ENCODE results near the gene GALNTL6.

GALNTL6 gene

DNA sequence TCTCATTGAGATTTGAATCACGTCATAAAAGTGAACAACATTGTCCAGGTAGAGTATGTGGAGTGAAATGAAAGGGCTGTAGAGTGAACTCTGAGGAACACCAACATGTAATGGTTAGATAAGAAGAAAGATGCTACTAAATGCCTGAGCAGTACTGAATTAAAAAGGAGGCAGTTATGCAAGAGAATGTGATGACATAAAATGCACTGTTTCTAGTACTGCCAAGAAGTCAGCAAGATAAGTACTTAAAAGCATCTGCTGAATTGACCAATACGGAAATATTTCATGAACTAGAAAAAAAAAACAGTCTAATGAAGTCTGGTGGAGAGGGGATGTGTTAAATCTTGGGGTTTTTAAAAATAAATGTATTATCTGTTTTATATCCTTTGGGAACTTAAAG is 771.6 kb downstream of the GALNTL6 start:
- DNase-seq, result no peak

GRCh38 chr4:172596206-172596605 is 783.0 kb downstream of the GALNTL6 start:
- no peak for DNase-seq

- DNase-seq, result no peak
Observed at GRCh38 chr4:172599554-172599953, 786.4 kb downstream of the GALNTL6 start.

GRCh38 chr4:172601195-172601594 is 788.0 kb downstream of the GALNTL6 start:
- DNase-seq, result no peak

DNA sequence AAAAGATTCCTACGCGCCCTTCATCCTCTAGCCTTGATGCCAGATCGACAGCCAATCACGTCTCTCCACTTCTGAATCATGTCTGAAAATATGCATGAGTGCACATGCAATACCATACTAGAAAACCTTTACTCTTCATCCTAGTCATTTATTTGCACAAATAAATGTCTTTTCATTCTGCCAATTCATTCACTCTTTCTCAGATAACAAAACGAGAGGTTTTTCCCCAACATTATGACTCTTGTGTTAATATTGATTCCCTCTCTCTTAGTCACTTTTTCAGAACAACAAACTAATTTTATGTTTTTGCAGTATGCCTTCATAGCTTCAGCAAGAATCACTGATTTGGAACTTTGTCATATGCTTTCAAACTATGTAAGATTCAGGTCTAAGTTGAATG is 806.0 kb downstream of the GALNTL6 start:
- DNase-seq, result no peak

DNA sequence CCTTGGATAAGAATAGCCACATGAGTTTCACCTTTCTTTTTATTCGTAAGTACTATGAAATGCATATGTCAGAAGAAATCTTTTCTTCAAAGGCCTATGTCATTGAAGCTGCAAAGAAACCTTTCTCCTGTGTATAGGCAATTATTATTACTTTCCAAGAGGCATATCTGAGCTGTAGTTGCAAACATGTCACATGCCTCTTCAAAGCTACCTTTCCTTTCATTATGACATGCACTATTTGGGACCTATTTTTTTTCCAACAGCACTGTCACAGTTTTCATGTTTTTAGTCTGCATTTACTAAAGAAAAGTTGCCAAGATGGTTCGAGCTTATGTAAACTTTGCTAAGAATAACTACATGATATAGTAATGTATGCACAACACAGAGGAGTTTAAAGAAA is 806.6 kb downstream of the GALNTL6 start:
- no peak for DNase-seq

DNA sequence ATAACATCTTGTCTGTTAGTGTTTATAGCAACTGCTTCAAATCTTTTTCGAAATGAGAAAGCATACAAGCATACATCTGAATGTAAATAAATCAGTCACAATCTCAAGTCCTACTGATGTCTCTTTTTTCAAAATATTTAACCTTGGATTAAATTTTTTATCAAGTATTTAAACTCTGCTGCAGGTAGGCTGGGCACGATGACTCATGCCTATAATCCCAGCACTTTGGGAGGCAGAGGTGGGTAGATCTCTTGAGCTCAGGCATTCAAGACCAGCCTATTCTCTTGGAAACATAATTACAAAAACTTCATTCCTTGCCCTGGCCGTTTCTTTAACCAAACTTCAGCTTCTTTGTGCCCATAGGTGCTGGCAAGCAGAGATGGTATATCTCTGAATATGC is 815.1 kb downstream of the GALNTL6 start:
- no peak for DNase-seq

GRCh38 chr4:172630280-172630679 is 817.1 kb downstream of the GALNTL6 start:
- no peak for DNase-seq

- no peak for DNase-seq
Observed at GRCh38 chr4:172631832-172632231, 818.6 kb downstream of the GALNTL6 start.

DNA sequence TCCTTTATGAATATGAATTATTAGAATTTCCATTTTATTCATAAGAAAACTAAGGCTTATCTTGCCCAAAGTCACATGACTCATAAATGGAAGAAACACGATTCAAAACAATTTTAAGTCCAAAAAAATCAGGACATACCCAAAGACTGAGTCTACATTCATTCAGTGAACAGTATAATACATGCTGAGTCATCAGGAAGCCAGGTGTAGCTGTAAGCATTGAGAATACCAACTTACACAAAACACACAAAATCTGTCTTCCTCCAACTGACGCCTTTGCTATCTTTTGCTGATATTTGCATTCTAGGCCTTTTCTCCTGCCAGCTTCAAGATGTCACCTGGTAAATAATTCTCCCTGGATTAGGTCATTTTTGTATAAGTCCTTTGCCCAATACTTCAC is 835.3 kb downstream of the GALNTL6 start:
- DNase-seq, result no peak

DNA sequence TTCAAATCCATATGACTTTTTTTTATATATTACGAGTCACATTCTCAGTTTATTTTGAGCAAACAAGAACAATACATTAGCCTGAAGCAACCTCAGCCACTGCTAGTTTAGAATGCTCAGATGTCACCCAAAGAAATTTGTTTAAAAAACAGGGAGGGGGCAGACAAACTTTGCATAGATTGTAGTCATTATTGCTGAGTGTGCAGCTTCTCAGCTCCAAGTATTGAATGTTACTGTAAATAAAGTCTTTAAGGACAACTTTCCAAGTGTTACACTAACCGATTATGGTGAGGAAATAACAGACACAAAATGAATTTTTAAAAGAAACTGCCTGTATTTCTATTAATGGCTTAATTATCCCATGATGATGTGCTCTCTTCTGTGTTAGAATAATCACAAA is 835.9 kb downstream of the GALNTL6 start:
- no peak for DNase-seq

GRCh38 chr4:172650758-172651530 is 837.7 kb downstream of the GALNTL6 start:
- no peak for DNase-seq

DNA sequence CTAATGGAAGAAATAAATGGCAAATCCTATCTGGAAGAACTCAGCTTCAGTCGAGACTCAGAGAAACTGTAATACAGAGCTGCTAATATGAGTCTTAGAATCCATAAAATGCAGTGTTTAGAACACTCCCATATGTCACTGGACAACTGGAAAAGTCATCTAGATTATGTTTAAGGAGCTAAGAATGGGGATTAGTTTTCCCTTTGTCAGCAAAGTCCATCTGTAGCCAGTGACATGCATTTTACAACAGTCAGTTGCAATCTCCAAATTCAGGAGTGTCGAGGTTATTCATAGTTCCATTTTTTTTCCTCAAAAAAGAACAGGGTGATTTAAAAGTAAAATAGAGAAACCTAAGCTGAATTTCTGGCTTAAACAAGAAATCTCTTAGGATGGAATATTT is 838.8 kb downstream of the GALNTL6 start:
- no peak for DNase-seq

DNA sequence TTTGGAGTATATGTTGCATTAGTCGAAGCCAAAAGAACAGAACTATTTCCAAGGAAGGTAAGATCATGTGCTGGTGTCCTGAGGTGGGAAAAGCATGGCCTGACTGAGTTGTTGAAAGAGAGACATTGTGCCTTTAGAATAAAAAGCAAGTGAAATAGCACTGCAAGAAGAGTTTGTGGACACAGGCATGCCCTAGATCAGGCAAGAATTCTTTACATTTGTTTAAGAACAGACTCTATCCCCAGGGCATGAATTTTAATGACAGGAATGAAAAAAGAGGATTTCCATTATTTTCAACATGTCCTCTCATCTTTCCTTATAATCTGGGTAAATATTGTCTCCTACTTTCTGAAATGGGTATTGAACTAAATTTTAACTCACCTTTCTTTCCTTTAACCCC is 839.2 kb downstream of the GALNTL6 start:
- DNase-seq, result no peak

DNA sequence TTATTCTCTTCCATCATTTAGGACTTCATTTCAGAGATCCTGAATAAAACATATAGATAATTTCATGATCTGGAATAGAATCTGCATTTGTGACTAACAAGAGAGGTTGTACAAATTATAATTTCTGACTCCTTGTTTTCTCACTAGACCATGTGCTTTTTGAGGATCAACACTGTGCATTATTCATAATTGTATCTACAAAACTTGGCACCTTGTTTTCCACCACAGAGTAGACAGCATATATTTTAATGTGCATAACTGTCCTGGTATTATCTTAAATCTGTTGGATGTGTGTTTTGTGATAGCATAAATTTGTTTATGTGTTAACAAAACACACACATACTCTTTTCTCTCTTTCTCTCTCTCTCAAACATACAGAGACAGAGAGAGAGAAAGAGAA is 840.5 kb downstream of the GALNTL6 start:
- no peak for DNase-seq

- no peak for DNase-seq
Observed at GRCh38 chr4:172654457-172654856, 841.3 kb downstream of the GALNTL6 start.

GRCh38 chr4:172656055-172656454 is 842.9 kb downstream of the GALNTL6 start:
- no peak for DNase-seq

- no peak for DNase-seq
Observed at GRCh38 chr4:172657081-172657480, 843.9 kb downstream of the GALNTL6 start.

DNA sequence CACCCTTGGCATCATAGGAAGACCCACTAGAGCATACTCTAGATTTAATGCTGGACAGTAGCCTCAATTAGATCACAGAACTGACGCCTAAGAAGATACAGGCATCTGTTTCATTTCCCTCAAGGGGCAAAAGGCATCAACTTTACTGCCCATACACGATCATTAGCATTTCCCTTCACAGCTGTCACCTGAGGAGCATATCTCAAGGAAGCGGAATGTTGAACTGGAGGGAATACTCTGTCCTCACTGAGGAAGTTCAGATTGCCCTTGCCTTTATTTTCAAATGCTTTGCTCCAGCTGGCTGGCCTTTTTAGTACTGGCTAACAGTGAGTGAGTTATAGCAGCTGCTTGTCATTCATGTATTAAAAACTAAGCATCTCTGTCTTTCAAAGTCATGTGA is 847.0 kb downstream of the GALNTL6 start:
- no peak for DNase-seq

GRCh38 chr4:172662113-172662512 is 848.9 kb downstream of the GALNTL6 start:
- DNase-seq, result no peak

GRCh38 chr4:172666711-172667368 is 853.6 kb downstream of the GALNTL6 start:
- DNase-seq, result no peak

DNA sequence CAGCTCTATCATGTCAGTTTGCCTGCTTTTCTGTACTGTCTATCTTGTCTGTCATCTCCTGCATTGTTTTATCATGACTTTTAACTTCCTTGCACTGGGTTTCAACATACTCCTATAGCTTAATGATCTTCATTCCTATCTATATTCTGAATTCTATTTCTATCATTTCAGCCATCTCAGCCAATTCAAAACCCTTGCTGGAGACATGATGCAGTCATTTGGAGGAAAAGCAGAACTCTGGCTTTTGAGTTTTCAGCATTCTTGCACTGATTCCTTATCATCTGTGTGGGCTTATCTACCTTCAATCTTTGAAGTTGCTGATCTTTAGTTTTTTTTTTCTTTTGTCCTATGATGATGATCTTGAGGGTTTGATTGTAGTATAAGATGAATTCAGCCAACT is 861.6 kb downstream of the GALNTL6 start:
- no peak for DNase-seq

- DNase-seq, result no peak
Observed at GRCh38 chr4:172675232-172675631, 862.0 kb downstream of the GALNTL6 start.

- no peak for DNase-seq
Observed at GRCh38 chr4:172680691-172681090, 867.5 kb downstream of the GALNTL6 start.

DNA sequence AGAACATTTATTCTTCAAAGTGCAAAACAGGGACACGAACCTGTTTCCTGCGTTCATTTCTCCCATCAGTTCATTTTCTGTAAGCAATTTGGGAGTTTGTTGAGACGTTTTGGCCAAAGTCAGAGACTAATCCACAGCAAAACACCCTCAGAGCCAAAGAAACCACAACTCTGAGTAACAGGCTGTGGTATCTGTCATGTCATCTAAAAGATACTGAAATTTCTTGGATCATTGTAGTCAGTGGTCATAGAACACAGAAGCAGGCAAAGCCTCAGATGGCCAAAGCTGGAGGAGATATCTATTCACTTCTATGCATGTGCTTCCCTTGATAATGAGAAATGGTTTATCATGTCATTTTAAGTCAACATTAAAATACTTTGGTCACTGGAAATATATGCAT is 869.8 kb downstream of the GALNTL6 start:
- no peak for DNase-seq

All from GDM1 (cell line).